Myocyte (in vitro differentiated cells): ENCODE measurements around the gene TAF7L. TPM values are rescaled to one million over a fixed set of nuclear protein-coding genes. Genes with fewer than 3 reads are reported as not detected.

Experiments used
- DNase-seq: peaks from one replicate; pipeline ENCODE4 v3.0.0-alpha.2; 2012; ENCODE audit warnings: low read depth
- total RNA-seq: library from RNA; depleted of rRNA; stranded (reverse); fragments of >200 nt; gene quantifications from 2 replicates; pipeline ENCODE4 v1.2.3, GENCODE V29; 2014

TAF7L gene
- total RNA-seq, 1 donor from 2014 or later, result 0.08 TPM

DNA sequence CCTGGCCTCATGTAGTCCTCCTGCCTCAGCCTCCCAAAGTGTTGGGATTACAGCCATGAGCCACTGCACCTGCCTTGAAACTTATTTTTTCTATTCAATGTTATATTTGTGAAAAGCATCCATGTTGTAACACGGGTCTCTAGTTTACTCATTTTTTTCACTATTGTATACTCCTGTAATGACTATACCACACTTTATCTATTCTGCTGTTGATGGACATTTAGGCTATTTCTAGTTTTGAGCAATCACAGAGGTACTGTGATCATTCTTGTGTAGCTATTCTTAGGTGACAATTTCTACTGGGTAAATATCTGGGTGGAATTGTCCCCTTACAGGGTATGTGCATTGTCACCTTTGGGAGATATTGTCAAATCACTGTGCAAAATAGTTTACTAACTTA, 67.9 kb downstream of the TAF7L start:
- no peak for DNase-seq

DNA sequence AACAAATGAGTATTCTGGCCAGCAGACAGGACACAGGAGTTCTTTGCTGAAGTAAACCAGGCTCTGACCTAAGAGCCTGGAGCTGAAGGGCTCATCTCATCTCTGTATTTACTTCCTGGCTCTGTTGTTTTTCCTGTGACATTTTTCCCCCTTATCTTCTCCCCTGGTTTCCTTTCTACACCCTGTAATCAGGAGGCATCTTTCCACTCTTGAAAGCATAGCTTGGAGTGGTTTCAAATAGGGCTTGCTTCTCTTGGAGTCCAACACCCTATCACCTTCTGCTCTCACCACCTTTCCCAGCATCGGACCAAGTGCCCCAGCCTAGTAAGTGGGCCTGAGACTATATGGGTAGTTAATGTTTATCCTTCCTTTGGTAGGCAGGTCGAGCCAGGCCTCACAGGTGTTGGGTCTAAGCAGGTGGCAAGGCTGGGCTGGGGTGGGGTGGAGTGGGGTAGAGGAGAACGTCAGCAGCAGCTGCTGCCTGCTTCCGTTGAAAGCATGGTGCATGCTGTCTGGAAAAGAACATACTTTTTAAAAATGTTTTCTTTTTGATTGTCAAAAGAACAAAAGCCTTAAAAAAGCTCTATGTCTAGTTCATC, 70.4 kb downstream of the TAF7L start:
- DNase-seq, result no peak

DNA sequence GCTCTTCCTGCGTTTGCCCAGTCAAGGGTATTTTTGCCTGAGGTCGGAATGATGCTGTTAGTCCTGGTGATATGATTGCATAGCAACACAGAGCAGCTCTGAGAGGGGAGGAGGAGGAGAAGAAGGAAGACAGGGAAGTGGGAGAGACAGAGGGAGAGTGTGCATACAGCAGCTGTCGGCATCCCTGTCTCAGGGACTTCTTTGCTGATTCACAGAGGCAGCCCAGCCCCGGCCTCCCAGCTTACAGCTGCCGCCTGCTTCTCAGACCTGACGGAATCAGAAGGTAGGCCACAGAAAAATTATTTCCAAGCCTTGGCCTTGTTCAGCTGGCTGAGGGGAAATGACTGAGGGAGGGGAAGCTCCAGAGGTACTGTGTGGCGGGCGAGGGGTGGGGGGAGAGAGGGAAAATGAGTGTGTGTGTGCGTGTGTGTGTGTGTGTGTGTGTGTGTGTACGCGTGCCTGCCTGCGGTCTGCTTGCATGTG, 71.2 kb downstream of the TAF7L start:
- DNase-seq, result peak; percentile 77

DNA sequence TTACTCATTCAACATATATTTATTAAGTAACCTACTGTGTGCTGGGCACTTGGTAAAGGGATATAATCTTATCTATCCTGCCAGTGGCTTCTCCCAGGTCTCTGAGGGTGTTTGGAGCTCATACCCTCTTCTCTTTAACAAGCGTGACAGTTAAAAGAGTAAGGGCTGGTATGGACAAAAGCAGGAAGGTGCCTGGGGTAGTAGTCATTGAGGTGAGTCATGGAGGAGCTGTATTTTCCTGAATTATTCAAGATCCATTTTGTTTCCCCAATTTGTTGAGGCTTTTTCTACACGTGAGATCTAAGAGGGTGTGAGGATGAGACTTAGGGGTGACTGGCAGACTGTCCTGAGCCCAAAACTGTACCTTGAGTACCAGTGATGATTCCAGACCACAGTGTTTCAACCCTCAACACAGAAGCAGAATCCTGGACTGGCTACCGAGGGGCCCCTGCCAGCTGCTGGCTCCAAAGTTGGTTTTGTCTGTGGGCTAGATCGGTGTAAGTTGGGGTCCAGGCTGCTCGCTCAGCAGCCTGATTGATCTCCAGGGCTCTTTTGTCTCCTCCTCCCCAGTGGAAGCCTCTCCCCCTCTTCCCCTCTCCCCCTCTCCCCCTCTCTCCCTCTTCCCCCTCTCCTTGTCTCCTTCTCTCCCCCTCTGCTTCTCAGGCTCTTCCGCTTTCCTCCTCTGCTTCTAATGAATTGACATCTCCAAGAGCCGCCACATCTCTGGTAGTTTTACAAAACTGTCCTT, 71.8 kb downstream of the TAF7L start, which contains the start of gene DRP2:
Gene DRP2 (plus strand): TSS at position 671 of the 748 bp plus-strand sequence. CDS start 11,862 bp downstream, outside the sequence.
- DNase-seq, result no peak

Other genes starting within 250 kb of the TAF7L start
- 11.8 and 13.3 TPM in 2 replicates for gene TRMT2B, start 239.2 kb downstream of the TAF7L start, total RNA-seq
- gene TMEM35A, start 212.5 kb downstream of the TAF7L start, total RNA-seq, result 1.1 and 1.4 TPM in 2 replicates
- 4.0 and 5.2 TPM in 2 replicates for gene CENPI, start 193.1 kb downstream of the TAF7L start, total RNA-seq
- gene DRP2, start 71.5 kb downstream of the TAF7L start, total RNA-seq, result 7.5 and 14.9 TPM in 2 replicates
- gene TIMM8A, start 57.4 kb upstream of the TAF7L start, total RNA-seq, result 10.7 and 13.8 TPM in 2 replicates
- gene BTK, start 94.9 kb upstream of the TAF7L start, total RNA-seq, result not detected in 2 replicates
- 815 and 1,644 TPM in 2 replicates for gene RPL36A, start 99.7 kb upstream of the TAF7L start, total RNA-seq
- 23.7 and 33.7 TPM in 2 replicates for gene GLA, start 116.6 kb upstream of the TAF7L start, total RNA-seq
- gene HNRNPH2, start 116.9 kb upstream of the TAF7L start, total RNA-seq, result 79.3 and 95.6 TPM in 2 replicates
- 0.78 and 0.86 TPM in 2 replicates for gene ARMCX4, start 194.1 kb upstream of the TAF7L start, total RNA-seq